Measurements from ENCODE around the gene SH2D3C. TPM values are rescaled to one million over a fixed set of nuclear protein-coding genes. Genes with fewer than 3 reads are reported as not detected.
A peak's percentile ranks its signal among the peaks of the same experiment; 100 is the strongest.

The SH2D3C gene
- total RNA-seq, 2 donors from 2014 or later, result 5.3 to 13.1 TPM

DNA sequence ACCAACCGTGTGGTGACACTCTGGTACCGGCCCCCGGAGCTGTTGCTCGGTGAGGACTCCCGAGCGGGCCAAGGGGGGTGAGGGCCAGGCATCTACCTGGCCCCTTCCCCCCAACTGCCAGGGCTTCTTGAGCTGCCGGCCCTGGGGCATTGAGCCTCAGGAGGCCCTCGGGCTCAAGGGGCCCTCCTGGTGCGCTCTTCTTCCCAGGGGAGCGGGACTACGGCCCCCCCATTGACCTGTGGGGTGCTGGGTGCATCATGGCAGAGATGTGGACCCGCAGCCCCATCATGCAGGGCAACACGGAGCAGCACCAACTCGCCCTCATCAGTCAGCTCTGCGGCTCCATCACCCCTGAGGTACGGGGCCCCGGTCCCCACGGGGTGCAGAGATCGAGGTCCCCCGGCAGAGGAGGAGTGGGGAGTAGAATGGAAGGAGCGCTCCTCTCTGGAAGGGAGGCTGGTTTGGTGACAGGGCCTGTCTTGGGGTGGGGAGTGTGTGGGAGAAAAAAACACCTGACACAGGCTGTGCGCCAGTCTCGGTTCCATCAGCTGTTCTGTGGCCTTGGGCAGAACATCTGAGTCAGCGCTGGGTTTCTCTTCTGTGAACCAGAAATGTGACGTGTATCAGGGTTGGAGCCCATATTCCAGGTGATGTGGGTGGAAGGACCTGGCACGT lies 10.0 kb upstream of the SH2D3C start:
- Histone ChIP-seq H3K27ac (no peak overlapping the region), H3K27me3 (replicated peaks; ENCODE audit: insufficient read depth) (no peaks in the 10 kb centered on the region), H3K4me3 (no peak overlapping the region), H3K9me3 (no peaks in the 10 kb centered on the region), H3K36me3 (peaks cover 57% of the 10 kb centered on the region), H3K4me1 (ENCODE audit: control insufficient read depth in 1 of 2, low read depth in 2 of 2) (peaks cover 14 to 47% of the 10 kb centered on the region in 2 donors)
- ATAC-seq (ENCODE audit: insufficient number of reproducible peaks, low FRiP score, low read depth), result no peak
- no peak for DNase-seq (ENCODE audit: low spot score)
- no peak for TF ChIP-seq CTCF (IDR thresholded peaks at IDR 0.05)

DNA sequence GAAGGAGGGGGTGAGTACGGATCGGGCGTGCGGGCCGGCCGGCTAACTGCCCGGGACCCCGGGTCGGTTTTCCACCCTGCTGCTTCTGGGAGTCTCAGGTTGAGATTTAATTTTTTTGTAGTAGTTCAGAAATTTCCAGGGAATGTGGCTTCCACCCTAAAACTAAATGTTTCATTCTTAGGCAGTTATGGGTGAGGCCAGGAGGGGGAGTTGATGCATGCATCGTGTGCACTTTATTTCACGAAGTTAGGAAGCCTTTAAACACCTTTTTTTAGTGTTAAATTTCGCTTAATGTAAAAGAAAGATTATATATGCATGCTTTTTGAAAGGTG lies 8.3 kb upstream of the SH2D3C start:
- H3K27ac ChIP-seq, result peak overlapping the region; percentile 93 to 95
- ATAC-seq (ENCODE audit: insufficient number of reproducible peaks, low FRiP score, low read depth) (no peak), DNase-seq (ENCODE audit: low spot score) (no peak)
- peak; percentile 10 for TF ChIP-seq CTCF (IDR thresholded peaks at IDR 0.05)
- H3K9me3 ChIP-seq, result no peaks in the 10 kb centered on the region
- no peaks in the 10 kb centered on the region for H3K27me3 ChIP-seq (replicated peaks; ENCODE audit: insufficient read depth)
- H3K4me3 ChIP-seq, result peak overlapping the region; percentile 99
- H3K36me3 ChIP-seq, result peaks cover 43% of the 10 kb centered on the region
- peaks cover 9 to 38% of the 10 kb centered on the region in 2 donors for H3K4me1 ChIP-seq (ENCODE audit: control insufficient read depth in 1 of 2, low read depth in 2 of 2)

- no peak for TF ChIP-seq CTCF (IDR thresholded peaks at IDR 0.05)
- Histone ChIP-seq H3K4me1 (ENCODE audit: control insufficient read depth in 1 of 2, low read depth in 2 of 2) (peaks cover 9 to 38% of the 10 kb centered on the region in 2 donors), H3K27me3 (replicated peaks; ENCODE audit: insufficient read depth) (no peaks in the 10 kb centered on the region), H3K4me3 (peak within 1 kb of the TSS; percentile 99), H3K27ac (peak within 1 kb of the TSS; percentile 93 to 95), H3K9me3 (no peaks in the 10 kb centered on the region), H3K36me3 (peaks cover 37% of the 10 kb centered on the region)
- peak; percentile 55 for DNase-seq (ENCODE audit: low spot score)
- peak; percentile 64 for ATAC-seq (ENCODE audit: insufficient number of reproducible peaks, low FRiP score, low read depth)
Observed at GRCh38 chr9:127785933-127786772, 7.7 kb upstream of the SH2D3C start, which contains the start of gene CDK9. Gene CDK9 (plus strand): TSS chr9:127786034. CDS start chr9:127786149, 115 bp downstream.

DNA sequence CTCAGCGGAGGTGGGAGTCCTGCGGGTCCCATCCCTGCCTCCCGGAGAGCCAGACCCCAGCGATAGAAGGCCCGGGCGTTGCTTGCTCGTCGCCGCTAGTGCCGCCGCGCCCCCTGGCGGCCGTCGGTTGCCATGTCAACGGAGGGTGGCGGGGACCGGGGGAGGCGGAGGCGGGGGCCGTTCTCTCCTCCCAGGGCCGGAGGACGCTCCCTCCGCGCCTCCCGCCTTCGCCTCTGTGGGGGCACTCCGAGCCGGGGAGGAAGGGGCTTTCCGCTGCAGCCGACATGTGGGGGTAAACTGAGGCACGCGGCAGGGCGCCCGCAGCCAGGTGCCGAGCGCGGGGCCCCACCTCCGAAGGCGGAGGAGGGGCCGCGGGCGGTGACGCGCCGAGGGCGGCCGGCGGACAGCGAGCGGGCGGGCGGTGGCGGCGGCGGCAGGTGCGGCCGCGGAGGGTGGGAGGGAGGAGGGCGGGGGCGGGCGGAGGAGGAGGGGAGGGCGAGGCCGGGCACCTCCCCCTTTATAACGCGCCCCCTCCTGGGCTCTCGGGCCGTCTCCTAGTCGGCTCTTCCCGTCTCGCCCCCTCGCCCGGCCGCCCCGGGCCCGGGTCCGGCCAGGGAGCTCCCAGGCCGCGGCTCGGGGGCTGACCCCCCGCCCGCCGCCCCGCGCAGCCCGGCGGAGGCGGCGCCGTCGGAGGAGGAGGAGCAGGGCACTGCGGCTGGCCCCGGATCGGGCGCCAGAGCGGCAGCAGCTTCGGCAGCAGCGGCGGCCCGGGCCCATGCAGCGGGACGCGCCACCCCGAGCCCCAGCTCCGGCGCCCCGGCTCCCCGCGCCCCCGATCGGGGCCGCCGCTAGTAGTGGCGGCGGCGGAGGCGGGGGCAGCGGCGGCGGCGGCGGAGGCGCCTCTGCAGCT lies 6.8 kb upstream of the SH2D3C start:
- Histone ChIP-seq H3K36me3 (peaks cover 30% of the 10 kb centered on the region), H3K9me3 (no peaks in the 10 kb centered on the region), H3K4me1 (ENCODE audit: control insufficient read depth in 1 of 2, low read depth in 2 of 2) (peaks cover 9 to 38% of the 10 kb centered on the region in 2 donors), H3K27me3 (replicated peaks; ENCODE audit: insufficient read depth) (no peaks in the 10 kb centered on the region), H3K27ac (peak overlapping the region; percentile 93 to 95), H3K4me3 (peak overlapping the region; percentile 99)
- DNase-seq (ENCODE audit: low spot score) (peak; percentile 60), ATAC-seq (ENCODE audit: insufficient number of reproducible peaks, low FRiP score, low read depth) (peak; percentile 63)
- peak; percentile 99 for TF ChIP-seq CTCF (IDR thresholded peaks at IDR 0.05)

All from thoracic aorta (tissue), 2 donors.